Peyer's patch (tissue), 4 donors: ENCODE measurements around the gene TAS2R9.

Experiments
- POLR2A ChIP-seq, 2 donors: fragments of 450-650 bp; IDR thresholded peaks; one replicate each; pipeline ENCODE4 v1.5.1; 2017; ENCODE audit warnings: antibody characterized with exemption in 2 of 2, mild to moderate bottlenecking in 2 of 2, moderate library complexity in 2 of 2
- TF ChIP-seq, protein P1 (sequence below), 6 experiments: fragments of 450-650 bp in 4 of 6; fragments of 200-600 bp in 2 of 6; sonication (generic) in 1 of 6; IDR thresholded peaks; one replicate each; pipeline ENCODE4 v1.5.1; 2017 to 2019; ENCODE audit warnings: antibody characterized with exemption in 6 of 6, mild to moderate bottlenecking in 3 of 6, moderate library complexity in 1 of 6

DNA sequence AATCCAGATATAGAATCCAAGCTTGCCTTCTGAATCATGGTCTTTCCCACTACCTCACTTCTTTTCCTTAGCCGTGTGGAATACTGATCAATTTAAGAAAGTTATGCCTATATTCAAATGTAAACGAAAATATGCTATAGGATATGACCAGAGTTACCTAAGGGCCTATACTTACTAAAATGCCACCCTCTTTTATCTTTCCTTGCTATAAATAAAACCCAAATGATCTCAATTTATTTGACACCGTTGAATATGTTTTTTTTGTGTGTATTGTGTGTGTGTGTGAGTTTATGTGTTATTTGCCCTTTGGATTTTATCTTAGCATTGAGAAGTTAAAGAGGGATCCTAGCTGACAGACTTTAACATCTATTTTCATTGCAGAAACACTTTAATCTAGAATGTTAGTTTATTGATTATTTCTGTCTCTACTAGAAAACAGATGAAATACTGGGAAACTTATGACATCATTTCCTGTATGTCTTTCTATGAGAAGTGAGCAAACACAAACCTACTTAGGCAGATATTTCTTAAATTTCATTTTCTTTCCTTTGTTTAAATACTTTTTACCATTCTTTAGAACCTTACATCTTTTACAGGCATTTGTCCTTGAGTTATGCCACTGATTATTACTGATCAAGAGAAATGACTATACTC, 2.0 kb upstream of the TAS2R9 start:
- TF ChIP-seq POLR2A (IDR thresholded peaks at IDR 0.05): no peak
- TF ChIP-seq, protein P1, sequence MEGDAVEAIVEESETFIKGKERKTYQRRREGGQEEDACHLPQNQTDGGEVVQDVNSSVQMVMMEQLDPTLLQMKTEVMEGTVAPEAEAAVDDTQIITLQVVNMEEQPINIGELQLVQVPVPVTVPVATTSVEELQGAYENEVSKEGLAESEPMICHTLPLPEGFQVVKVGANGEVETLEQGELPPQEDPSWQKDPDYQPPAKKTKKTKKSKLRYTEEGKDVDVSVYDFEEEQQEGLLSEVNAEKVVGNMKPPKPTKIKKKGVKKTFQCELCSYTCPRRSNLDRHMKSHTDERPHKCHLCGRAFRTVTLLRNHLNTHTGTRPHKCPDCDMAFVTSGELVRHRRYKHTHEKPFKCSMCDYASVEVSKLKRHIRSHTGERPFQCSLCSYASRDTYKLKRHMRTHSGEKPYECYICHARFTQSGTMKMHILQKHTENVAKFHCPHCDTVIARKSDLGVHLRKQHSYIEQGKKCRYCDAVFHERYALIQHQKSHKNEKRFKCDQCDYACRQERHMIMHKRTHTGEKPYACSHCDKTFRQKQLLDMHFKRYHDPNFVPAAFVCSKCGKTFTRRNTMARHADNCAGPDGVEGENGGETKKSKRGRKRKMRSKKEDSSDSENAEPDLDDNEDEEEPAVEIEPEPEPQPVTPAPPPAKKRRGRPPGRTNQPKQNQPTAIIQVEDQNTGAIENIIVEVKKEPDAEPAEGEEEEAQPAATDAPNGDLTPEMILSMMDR (IDR thresholded peaks at IDR 0.05): no peak
